Measurements from ENCODE around the gene AFG3L2.
"Not testable (repeated sequence)": the region's sequence is repeated elsewhere in the genome, so short reads cannot be mapped to it uniquely, and the experiment has no call there.

Gene AFG3L2

GRCh38 chr18:12376754-12377555 lies at the start of gene AFG3L2:
Gene AFG3L2 (minus strand): TSS chr18:12377227. CDS start chr18:12377082, 145 bp downstream.
- DNase-seq: peak; percentile 92

- no peak for DNase-seq
Observed at GRCh38 chr18:12424252-12424651, 47.2 kb upstream of the AFG3L2 start.

- no peak for DNase-seq
Observed at GRCh38 chr18:12423820-12424219, 46.8 kb upstream of the AFG3L2 start.

DNA sequence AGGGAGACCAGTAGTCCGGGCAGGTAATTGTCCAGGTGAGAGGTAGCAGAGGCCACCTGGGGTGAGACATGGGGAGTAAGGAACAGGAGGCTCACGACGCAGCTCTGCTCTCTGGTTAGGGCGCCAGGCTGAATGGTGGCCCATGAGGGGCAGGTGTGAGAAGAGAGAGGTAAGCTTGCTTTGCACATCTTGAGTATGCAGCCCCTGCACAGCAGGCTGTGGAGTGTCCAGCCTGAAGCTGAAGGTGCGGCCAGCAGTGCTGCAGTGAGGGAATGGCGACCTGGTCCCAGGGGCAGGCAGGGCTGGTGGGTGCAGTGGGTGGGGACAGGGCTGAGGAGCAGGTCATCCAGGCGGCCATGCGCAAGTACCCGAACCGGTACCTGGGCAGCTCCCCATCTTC lies 46.4 kb upstream of the AFG3L2 start:
- DNase-seq: no peak

- DNase-seq: peak; percentile 24
Observed at GRCh38 chr18:12422936-12423335, 45.9 kb upstream of the AFG3L2 start.

- no peak for DNase-seq
Observed at GRCh38 chr18:12421732-12422131, 44.7 kb upstream of the AFG3L2 start.

DNA sequence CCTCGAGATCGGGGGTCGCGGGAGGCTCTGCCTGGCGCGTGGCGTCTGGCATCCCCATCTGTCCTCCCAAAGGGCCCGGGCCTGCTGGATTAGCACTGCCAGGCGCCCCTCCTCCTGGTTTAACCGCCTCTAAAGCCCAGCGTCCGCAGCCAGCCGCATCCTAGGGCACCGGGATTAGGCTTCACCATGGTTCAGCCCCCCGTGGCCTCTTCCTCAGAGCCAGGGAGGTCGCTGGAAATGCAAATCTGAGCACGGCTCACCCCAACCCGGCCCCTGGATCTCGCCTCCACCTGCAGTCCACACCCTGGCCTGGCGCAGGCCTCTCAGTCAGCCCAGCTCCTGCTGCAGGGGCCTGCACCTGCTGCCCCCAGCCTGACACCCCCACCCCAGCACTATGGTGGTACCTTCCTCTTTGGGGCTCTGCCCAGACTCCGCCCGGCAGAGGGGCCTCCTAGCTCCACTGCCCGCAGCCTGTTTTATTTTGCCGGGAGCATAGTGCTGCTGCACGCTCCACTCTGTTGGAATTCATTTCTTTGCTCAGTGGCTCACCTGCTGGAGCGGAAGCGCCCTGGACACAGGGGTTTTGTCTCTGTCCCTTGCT lies 43.9 kb upstream of the AFG3L2 start:
- DNase-seq: no peak

DNA sequence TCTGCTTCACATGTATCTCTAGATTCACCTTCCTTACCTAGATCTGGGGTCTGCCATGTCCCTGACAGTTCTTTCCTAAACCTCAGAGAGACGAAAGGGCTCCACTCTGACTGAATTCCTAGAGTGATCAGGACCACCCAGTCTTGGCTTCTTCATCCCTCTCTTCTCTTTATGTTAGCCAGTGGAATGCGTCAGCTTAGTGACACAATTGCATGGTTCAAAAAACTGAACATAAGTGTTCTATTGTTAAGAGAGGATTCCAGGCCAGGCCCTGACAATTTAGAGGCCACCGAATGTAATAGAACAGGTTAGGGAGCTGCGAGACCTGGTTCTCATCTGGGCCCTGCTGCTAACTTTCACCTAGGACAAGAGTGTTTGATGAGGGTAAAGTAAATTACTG lies 40.7 kb upstream of the AFG3L2 start:
- DNase-seq: no peak

GRCh38 chr18:12416098-12416729 lies 39.2 kb upstream of the AFG3L2 start:
- no peak for DNase-seq

DNA sequence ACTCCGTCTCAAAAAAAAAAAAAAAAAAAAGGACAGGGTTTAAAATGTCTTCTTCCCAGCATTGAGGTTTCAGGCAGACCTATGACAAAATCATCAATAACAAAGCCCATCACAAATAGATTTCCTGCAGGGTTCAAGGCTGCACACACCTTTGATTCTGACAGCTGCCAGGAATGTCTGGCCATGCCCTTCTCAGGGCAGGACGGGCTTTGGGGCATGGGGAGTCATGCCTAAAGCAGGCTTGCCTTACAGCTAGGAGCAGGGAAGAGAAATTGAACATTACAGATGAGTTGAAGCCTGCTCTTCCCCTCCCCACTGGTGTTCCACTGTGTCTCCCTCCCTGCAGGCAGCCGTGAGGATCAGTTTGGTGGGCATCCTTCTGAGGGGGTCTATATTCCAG lies 34.4 kb upstream of the AFG3L2 start:
- no peak for DNase-seq

DNA sequence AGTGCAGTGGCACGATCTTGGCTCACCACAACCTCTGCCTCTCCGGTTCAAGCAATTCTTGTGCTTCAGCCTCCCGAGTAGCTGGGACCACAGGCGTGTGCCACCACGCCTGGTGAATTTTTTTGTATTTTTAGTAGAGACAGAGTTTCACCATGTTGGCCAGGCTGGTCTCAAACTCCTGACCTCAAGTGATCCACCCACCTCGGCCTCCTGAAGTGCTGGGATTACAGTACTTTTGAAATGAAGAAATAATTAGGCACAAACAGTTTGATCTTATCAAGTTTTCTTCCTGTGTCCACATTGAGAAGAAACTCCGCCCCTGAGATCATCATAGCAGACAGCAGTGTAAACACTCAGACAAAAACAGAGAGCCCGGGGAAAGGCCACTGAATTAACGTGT lies 33.7 kb upstream of the AFG3L2 start:
- not testable (repeated sequence) for DNase-seq

GRCh38 chr18:12410081-12410481 lies 33.1 kb upstream of the AFG3L2 start:
- DNase-seq: no peak

DNA sequence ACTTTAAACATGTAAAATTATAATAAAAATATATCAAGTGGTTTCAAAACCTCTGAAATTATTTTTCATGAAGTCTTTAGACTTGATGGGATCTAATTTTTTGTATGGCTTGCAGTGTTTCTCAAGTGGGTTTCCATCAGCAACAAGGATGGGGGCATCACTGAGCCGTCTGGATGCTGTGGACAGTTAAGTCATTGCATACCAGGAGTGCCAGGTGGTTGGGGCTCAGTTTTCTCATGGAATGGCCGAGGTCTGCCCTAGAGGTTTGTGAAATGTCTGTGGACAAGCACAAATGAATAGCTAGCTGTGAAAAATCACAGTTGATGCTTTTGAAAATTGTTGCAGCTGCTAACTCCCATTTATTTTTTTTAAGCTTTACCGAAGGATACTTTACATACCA lies 32.4 kb upstream of the AFG3L2 start:
- no peak for DNase-seq

- DNase-seq: no peak
Observed at GRCh38 chr18:12408247-12408869, 31.3 kb upstream of the AFG3L2 start.

DNA sequence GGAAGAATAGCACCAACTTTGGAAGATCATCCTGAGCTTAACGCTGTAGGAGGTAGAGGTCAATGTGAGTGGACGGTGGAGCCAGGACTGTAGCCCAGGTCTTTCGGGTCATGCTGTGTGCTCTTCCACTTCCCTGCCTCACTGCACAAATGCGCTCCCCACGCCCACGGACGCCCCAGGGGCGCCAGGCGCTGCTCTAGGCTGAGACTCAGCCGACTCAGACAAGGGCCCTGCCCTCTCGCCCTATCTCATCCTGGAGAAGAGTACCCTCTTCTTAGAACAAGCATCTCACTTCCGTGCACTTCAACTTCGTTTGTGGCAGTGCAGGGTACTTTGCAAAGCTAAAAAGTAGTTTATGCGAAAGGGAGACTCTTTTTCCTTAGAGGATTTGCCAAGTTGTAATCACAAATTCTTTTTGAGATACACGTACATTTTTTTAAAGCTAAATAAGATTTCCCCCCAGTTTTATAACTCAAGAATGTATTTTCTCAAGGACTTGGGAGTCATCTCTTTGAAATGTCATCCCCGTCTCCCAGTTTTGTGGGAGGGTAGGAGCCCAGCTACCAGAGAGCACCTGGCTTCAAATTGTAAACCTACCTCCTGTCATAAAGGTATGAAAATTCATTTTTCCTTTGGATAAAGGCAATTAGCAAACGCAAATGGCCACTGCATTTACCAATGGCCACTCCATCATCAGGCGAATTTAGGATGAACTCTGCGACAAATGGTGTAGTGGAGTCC lies 29.5 kb upstream of the AFG3L2 start:
- no peak for DNase-seq

GRCh38 chr18:12405066-12405465 lies 28.0 kb upstream of the AFG3L2 start:
- no peak for DNase-seq

- no peak for DNase-seq
Observed at GRCh38 chr18:12403601-12404506, 26.8 kb upstream of the AFG3L2 start.

- no peak for DNase-seq
Observed at GRCh38 chr18:12401881-12402280, 24.9 kb upstream of the AFG3L2 start.

DNA sequence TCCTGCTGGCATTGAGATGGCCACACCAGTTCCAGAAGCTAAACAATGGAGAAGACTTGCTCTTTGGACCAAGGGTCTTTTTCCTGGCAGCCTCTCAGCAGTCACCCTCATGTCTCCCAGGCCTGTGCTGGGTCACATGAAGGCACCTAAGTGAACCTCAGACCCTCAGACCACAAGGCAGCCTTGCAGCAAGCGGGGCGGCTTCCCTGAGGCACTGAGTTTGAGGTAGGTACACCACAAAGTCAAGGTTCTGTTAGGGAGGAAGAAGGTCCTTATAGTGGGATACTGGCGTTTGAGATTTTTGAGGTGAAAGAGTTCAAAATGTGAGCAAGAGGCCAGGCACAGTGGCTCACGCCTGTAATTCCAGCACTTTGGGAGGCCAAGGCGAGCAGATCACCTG lies 22.2 kb upstream of the AFG3L2 start:
- no peak for DNase-seq

- DNase-seq: no peak
Observed at GRCh38 chr18:12398625-12399024, 21.6 kb upstream of the AFG3L2 start.

GRCh38 chr18:12397793-12398192 lies 20.8 kb upstream of the AFG3L2 start:
- no peak for DNase-seq

DNA sequence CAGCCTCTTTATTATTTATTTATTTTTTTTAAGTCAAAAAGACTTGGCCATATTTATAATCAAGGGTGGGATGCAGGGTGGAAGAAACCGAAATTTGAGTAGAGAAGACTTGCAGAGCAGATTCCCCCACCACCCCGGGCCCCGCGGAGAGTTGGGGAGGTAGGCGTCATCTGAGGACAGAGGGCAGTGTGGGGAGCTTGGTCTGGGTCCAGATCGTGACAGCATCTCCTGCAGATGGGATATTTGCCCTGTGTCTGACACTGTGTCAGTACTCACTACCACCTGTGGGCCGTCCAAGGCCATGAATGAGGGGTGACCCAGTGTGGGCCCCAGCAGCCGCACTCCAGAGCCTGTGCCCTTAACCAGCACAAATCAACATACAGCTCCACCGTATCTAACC lies 20.2 kb upstream of the AFG3L2 start:
- no peak for DNase-seq

All from NCI-H1436 treated with DMSO at 0.1 percent for 48 hours (cell line).